ENCODE results near the gene TRIM46. TPM values are rescaled to one million over a fixed set of nuclear protein-coding genes. Genes with fewer than 3 reads are reported as not detected.
"Not testable (repeated sequence)": the region's sequence is repeated elsewhere in the genome, so short reads cannot be mapped to it uniquely, and the experiment has no call there.

The TRIM46 gene
- total RNA-seq, 8 experiments from 2014 or later: 0.20 to 20.2 (median 11.4) TPM

GRCh38 chr1:155210314-155211104, 36.9 kb downstream of the TRIM46 start:
- H3K4me3 ChIP-seq: no peak overlapping the region
- no peak overlapping the region for H3K27ac ChIP-seq
- 60 to 100% (median 81%) methylated on average over 1 to 4 of the region's 4 CpGs; no CpG with 5 or more reads in 5 of the 10 experiments for WGBS, 10 experiments
- in situ Hi-C loops (cut with MboI; ENCODE audit: low pct_unique_long_range_greater_than_20kb in 2 of 9, low sequenced_read_pairs in 9 of 9, unreplicated experiment in 9 of 9): no loop called here
- H3K4me1 ChIP-seq (replicated peaks in 1 of 2): peaks cover 13 to 27% of the 10 kb centered on the region in 2 donors
- no peak for ATAC-seq (replicated peaks in 6 of 8)

DNA sequence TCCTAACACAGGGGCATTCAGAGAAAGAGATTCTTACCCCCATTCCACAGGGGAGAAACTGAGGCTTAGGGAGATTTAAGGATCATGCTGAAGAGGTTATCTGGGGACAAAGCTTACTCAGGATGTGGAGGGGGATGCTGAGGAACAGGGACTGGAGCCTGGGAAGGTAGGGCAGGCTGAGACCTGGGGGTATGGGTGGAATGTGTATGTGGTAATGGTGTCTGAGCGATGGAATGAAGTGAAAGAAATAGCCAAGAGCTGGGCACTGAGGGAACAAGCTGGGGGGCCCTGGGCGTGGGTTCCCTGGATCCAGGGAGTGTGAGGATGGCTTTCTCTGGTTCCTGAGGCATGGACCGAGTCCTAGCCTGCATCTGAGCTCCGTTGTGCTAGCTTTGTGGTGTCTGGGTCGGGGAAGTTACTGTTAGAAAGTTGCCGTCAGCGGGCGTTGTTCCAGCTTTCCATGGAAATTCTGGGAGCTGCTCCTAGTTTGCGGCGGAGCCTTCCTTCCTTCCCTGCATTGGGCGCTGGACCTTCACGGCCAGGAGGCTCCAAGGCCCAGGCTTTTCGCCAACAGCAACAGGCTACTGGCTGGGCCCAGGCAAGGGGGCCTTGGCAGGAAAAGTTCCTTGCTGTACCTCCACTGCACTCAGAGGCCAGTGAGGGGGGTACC, 37.9 kb downstream of the TRIM46 start:
- H3K4me3 ChIP-seq; in situ Hi-C loops (cut with MboI; ENCODE audit: low pct_unique_long_range_greater_than_20kb in 2 of 9, low sequenced_read_pairs in 9 of 9, unreplicated experiment in 9 of 9); ATAC-seq (replicated peaks in 6 of 8); H3K27ac ChIP-seq: not testable (repeated sequence)
- H3K4me1 ChIP-seq (replicated peaks in 1 of 2): peaks cover 3 to 19% of the 10 kb centered on the region in 2 donors
- WGBS, 10 experiments: 73 to 95% (median 95%) methylated on average over 3 to 10 of the region's 13 CpGs; no CpG with 5 or more reads in 6 of the 10 experiments

DNA sequence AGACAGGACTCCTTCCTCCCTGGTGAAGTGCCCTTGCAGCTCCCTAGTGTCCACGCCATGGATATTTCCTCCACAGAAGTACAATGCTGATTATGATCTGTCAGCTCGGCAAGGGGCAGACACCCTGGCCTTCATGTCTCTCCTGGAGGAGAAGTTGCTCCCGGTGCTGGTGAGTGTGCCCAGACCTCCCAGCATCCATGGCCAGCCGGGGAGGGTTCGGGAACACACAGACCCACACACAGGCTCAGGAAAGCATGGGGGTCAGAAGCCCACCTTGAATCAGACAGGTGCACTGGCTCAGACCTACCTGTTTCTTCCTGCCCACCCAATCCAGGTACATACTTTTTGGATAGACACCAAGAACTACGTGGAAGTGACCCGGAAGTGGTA, 38.4 kb downstream of the TRIM46 start:
- 100% methylated on average over 2 of the region's 7 CpGs; no CpG with 5 or more reads in 8 of the 10 experiments for WGBS, 10 experiments
- H3K4me1 ChIP-seq (replicated peaks in 1 of 2): peaks cover 0 to 15% of the 10 kb centered on the region in 2 donors
- in situ Hi-C loops (cut with MboI; ENCODE audit: low pct_unique_long_range_greater_than_20kb in 2 of 9, low sequenced_read_pairs in 9 of 9, unreplicated experiment in 9 of 9); ATAC-seq (replicated peaks in 6 of 8); H3K4me3 ChIP-seq; H3K27ac ChIP-seq: not testable (repeated sequence)

GRCh38 chr1:155214702-155215101, 41.1 kb downstream of the TRIM46 start:
- H3K27ac ChIP-seq; H3K4me3 ChIP-seq; in situ Hi-C loops (cut with MboI; ENCODE audit: low pct_unique_long_range_greater_than_20kb in 2 of 9, low sequenced_read_pairs in 9 of 9, unreplicated experiment in 9 of 9); ATAC-seq (replicated peaks in 6 of 8): not testable (repeated sequence)
- H3K4me1 ChIP-seq (replicated peaks in 1 of 2): peaks cover 11 to 15% of the 10 kb centered on the region in 2 donors
- no CpG with 5 or more reads among the region's 10 CpGs for WGBS, 10 experiments

DNA sequence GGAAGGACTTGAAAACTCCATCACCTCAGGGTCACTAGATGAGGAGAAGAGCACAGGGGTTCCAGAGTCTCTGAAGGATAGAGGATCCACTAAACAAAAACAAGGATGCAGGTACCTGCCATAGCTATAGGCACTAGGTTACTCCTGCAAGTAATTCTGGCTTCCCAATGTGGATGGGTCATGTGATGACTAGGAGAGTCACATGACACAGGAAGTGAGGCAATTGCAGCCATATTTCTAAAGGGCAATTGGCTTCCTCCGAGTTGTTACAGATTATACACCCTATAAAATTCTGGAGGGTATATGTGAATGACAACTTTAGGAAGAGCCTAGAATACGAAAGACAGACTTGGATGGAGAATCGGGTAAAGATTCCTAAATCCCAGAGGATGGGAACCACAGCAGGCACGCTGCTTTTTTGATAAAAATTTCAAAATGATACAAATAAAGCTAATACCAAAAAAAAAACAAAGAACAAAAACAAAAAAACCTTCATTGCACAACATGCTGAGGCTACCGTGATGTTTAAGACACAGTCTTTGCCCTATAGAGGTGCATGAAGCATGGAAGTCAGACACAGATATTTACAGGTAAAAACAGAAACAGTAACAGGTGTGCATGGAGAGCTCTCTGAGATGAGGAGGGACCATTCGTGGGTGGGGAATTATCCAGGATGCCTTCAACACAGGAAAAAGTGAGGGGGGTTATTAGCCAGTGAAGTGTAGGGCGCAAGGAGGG, 45.4 kb downstream of the TRIM46 start:
- 5 to 67% (median 48%) methylated on average over 1 to 7 of the region's 7 CpGs for WGBS, 10 experiments
- H3K27ac ChIP-seq: peak overlapping the region in 1 of 2 donors; percentile 7
- peak overlapping the region in 2 of 5 donors; percentile 8 to 17 for H3K4me3 ChIP-seq
- in situ Hi-C loops (cut with MboI; ENCODE audit: low pct_unique_long_range_greater_than_20kb in 2 of 9, low sequenced_read_pairs in 9 of 9, unreplicated experiment in 9 of 9): no loop called here
- H3K4me1 ChIP-seq (replicated peaks in 1 of 2): peaks cover 13 to 14% of the 10 kb centered on the region in 2 donors
- ATAC-seq (replicated peaks in 6 of 8): peak; percentile 35 to 76 (median 69)

DNA sequence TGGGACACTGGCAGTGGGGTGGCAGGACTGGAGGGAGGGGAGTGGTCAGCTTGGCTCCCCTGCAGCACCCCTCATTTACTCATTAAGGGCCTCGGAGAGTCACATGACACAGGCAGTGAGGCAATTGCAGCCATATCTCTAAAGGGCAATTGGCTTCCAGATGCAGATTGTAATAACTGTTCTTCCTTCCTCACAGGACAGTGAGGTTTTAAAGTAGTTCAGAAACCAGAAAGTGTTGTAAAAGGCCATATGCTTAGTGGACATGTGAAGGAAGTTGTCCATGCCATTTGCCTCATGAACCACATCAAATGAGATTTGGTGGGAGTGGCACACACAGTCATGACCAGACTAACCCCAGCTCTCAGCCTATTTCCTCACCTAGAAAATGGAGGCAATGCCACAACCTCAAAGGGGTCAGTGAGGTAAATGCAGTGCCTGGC, 46.0 kb downstream of the TRIM46 start:
- 0 to 30% methylated on average over 1 of the region's 1 CpG; no CpG with 5 or more reads in 8 of the 10 experiments for WGBS, 10 experiments
- Histone ChIP-seq H3K4me3 (no peak overlapping the region), H3K27ac (peak overlapping the region in 1 of 2 donors; percentile 7), H3K4me1 (replicated peaks in 1 of 2) (peaks cover 13 to 14% of the 10 kb centered on the region in 2 donors)
- ATAC-seq (replicated peaks in 6 of 8): peak in 6 of 8 experiments; percentile 25 to 66 (median 58)
- in situ Hi-C loops (cut with MboI; ENCODE audit: low pct_unique_long_range_greater_than_20kb in 2 of 9, low sequenced_read_pairs in 9 of 9, unreplicated experiment in 9 of 9): no loop called here

- H3K27ac ChIP-seq; H3K4me3 ChIP-seq; in situ Hi-C loops (cut with MboI; ENCODE audit: low pct_unique_long_range_greater_than_20kb in 2 of 9, low sequenced_read_pairs in 9 of 9, unreplicated experiment in 9 of 9); ATAC-seq (replicated peaks in 6 of 8): not testable (repeated sequence)
- peaks cover 14 to 15% of the 10 kb centered on the region in 2 donors for H3K4me1 ChIP-seq (replicated peaks in 1 of 2)
- 40 to 100% (median 95%) methylated on average over 1 to 10 of the region's 10 CpGs; no CpG with 5 or more reads in 3 of the 10 experiments for WGBS, 10 experiments
Measured at GRCh38 chr1:155220211-155220965, 46.7 kb downstream of the TRIM46 start.

DNA sequence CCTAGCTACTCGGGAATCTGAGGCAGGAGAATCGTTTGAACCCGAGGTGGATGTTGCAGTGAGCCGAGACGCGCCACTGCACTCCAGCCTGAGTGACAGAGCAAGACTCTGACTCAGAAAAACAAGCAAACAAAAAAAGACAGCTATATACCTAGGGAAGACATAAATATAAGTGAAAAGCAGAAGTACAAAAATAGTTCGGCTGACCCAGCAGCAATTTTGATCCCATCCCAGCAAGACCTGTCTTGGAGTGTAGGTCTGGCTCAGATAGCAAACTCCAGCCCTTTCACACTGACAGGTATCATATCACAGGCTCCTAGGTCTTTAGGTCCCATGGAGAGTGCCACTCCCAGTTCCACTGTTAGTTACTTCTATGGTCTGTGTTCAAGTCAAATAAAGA, 49.4 kb downstream of the TRIM46 start:
- in situ Hi-C loops (cut with MboI; ENCODE audit: low pct_unique_long_range_greater_than_20kb in 2 of 9, low sequenced_read_pairs in 9 of 9, unreplicated experiment in 9 of 9): no loop called here
- Histone ChIP-seq H3K27ac (no peak overlapping the region), H3K4me3 (no peak overlapping the region), H3K4me1 (replicated peaks in 1 of 2) (peaks cover 24% of the 10 kb centered on the region in 2 donors)
- WGBS, 10 experiments: 83 to 100% (median 95%) methylated on average over 1 to 7 of the region's 7 CpGs; no CpG with 5 or more reads in 3 of the 10 experiments
- ATAC-seq (replicated peaks in 6 of 8): no peak

- ATAC-seq (replicated peaks in 6 of 8); H3K27ac ChIP-seq; H3K4me3 ChIP-seq; in situ Hi-C loops (cut with MboI; ENCODE audit: low pct_unique_long_range_greater_than_20kb in 2 of 9, low sequenced_read_pairs in 9 of 9, unreplicated experiment in 9 of 9): not testable (repeated sequence)
- peaks cover 17 to 18% of the 10 kb centered on the region in 2 donors for H3K4me1 ChIP-seq (replicated peaks in 1 of 2)
- 90 to 100% (median 99%) methylated on average over 1 to 8 of the region's 8 CpGs; no CpG with 5 or more reads in 2 of the 10 experiments for WGBS, 10 experiments
Measured at GRCh38 chr1:155225404-155225759, 51.7 kb downstream of the TRIM46 start.

DNA sequence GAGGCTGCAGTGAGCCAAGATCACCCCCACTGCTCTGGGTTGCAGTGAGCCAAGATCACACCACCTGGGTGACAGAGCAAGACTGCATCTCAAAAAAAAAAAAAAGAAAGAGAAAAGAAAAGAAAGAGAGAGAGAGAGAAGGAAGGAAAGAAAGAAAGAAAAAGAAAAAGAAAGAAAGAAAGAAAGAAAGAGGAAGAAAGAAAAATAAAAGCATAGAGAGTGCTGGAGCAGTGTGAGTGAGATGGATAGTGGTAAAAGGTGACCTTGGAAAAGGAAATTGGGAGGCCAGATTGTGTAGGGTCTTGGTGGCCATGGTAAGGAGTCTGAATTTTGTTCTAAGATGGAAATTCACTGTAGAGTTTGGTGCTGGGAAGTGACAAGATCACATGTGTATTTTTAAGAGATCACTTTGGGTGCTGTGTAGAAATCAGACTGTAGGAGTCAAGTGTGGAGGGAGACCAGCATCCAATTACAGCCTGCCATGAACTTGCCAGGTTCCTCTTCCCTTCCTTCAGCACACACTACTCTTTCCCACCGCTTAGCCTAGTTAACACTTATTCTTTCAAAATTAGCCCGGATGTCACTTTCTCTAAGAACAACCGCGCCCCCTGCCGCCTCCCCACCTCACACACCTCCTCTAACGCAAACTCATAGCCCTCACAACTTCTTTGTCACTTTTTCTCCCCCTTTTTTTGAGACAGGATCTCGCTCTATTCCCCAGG, 52.7 kb downstream of the TRIM46 start:
- 0 to 13% (median 0%) methylated on average over 1 to 7 of the region's 7 CpGs; no CpG with 5 or more reads in 1 of the 10 experiments for whole genome bisulfite sequencing, 10 experiments
- peak overlapping the region; percentile 43 to 47 (median 45) for H3K4me3 ChIP-seq
- H3K4me1 ChIP-seq (replicated peaks in 1 of 2): peaks cover 17 to 18% of the 10 kb centered on the region in 2 donors
- H3K27ac ChIP-seq: peak overlapping the region; percentile 40 to 69
- ATAC-seq (replicated peaks in 6 of 8): peak; percentile 19 to 52 (median 36)
- in situ Hi-C loops (cut with MboI; ENCODE audit: low pct_unique_long_range_greater_than_20kb in 2 of 9, low sequenced_read_pairs in 9 of 9, unreplicated experiment in 9 of 9): no loop called here

- ATAC-seq (replicated peaks in 6 of 8): peak; percentile 49 to 63 (median 56)
- peak overlapping the region; percentile 43 to 47 (median 45) for H3K4me3 ChIP-seq
- peak overlapping the region; percentile 40 to 69 for H3K27ac ChIP-seq
- H3K4me1 ChIP-seq (replicated peaks in 1 of 2): peaks cover 17 to 18% of the 10 kb centered on the region in 2 donors
- in situ Hi-C loops (cut with MboI; ENCODE audit: low pct_unique_long_range_greater_than_20kb in 2 of 9, low sequenced_read_pairs in 9 of 9, unreplicated experiment in 9 of 9): no loop called here
- WGBS, 10 experiments: 0 to 3% (median 0%) methylated on average over 1 to 18 of the region's 19 CpGs; no CpG with 5 or more reads in 3 of the 10 experiments
Measured at GRCh38 chr1:155226910-155227260, 53.2 kb downstream of the TRIM46 start.
